HG03097 (cell line): Measurements from ENCODE around the gene PLCH2.

Experiments used
- ATAC-seq: cut with Tn5 transposase; IDR thresholded peaks from one replicate; pipeline ENCODE4 v1.9.1; 2021; ENCODE audit not compliant: unreplicated experiment, low FRiP score

Gene PLCH2

GRCh38 chr1:2495026-2495425 lies 18.9 kb downstream of the PLCH2 start:
- ATAC-seq: no peak

GRCh38 chr1:2495546-2495945 lies 19.5 kb downstream of the PLCH2 start:
- ATAC-seq: no peak

GRCh38 chr1:2496087-2496622 lies 20.1 kb downstream of the PLCH2 start:
- no peak for ATAC-seq

- ATAC-seq: no peak
These were observed 20.7 kb downstream of the PLCH2 start for GRCh38 chr1:2496746-2497145.

GRCh38 chr1:2497891-2498290 lies 21.8 kb downstream of the PLCH2 start:
- no peak for ATAC-seq

GRCh38 chr1:2498648-2499047 lies 22.6 kb downstream of the PLCH2 start:
- no peak for ATAC-seq

- ATAC-seq: no peak
These were observed 23.2 kb downstream of the PLCH2 start for GRCh38 chr1:2499260-2499659.

- ATAC-seq: no peak
These were observed 24.0 kb downstream of the PLCH2 start for GRCh38 chr1:2499986-2500596.

- no peak for ATAC-seq
These were observed 25.1 kb downstream of the PLCH2 start for GRCh38 chr1:2501041-2501819.

GRCh38 chr1:2501820-2502119 lies 25.7 kb downstream of the PLCH2 start:
- no peak for ATAC-seq

- no peak for ATAC-seq
These were observed 26.1 kb downstream of the PLCH2 start for GRCh38 chr1:2502210-2502609.

- ATAC-seq: no peak
These were observed 26.8 kb downstream of the PLCH2 start for GRCh38 chr1:2502661-2503553.

GRCh38 chr1:2503554-2504224 lies 27.6 kb downstream of the PLCH2 start:
- ATAC-seq: no peak

GRCh38 chr1:2504225-2504948 lies 28.3 kb downstream of the PLCH2 start:
- no peak for ATAC-seq

GRCh38 chr1:2504949-2505272 lies 28.8 kb downstream of the PLCH2 start:
- no peak for ATAC-seq

GRCh38 chr1:2505461-2505994 lies 29.4 kb downstream of the PLCH2 start:
- ATAC-seq: no peak

- no peak for ATAC-seq
These were observed 30.1 kb downstream of the PLCH2 start for GRCh38 chr1:2506007-2506860.

GRCh38 chr1:2506901-2507565 lies 30.9 kb downstream of the PLCH2 start:
- no peak for ATAC-seq
